HK-2 (cell line): ENCODE results near the gene EDARADD.
A peak's percentile ranks its signal among the peaks of the same experiment; 100 is the strongest.
"Not testable (repeated sequence)": the region's sequence is repeated elsewhere in the genome, so short reads cannot be mapped to it uniquely, and the experiment has no call there.

Experiments
- DNase-seq: peaks from one replicate; pipeline ENCODE4 v3.0.0-alpha.2; 2018; ENCODE audit not compliant: unreplicated experiment

Gene EDARADD

GRCh38 chr1:236486356-236487002, 92.4 kb downstream of the EDARADD start:
- DNase-seq, result no peak

GRCh38 chr1:236489161-236489560, 95.1 kb downstream of the EDARADD start:
- DNase-seq, result not testable (repeated sequence)

GRCh38 chr1:236489710-236490377, 95.8 kb downstream of the EDARADD start:
- peak; percentile 14 for DNase-seq

GRCh38 chr1:236491469-236492136, 97.5 kb downstream of the EDARADD start:
- no peak for DNase-seq

GRCh38 chr1:236492378-236492777, 98.3 kb downstream of the EDARADD start:
- DNase-seq, result no peak

- DNase-seq, result no peak
These were observed 100.0 kb downstream of the EDARADD start for GRCh38 chr1:236494082-236494481.

- no peak for DNase-seq
These were observed 100.7 kb downstream of the EDARADD start for GRCh38 chr1:236494586-236495466.

- no peak for DNase-seq
These were observed 101.5 kb downstream of the EDARADD start for GRCh38 chr1:236495467-236496112.

GRCh38 chr1:236497908-236498307, 103.8 kb downstream of the EDARADD start:
- DNase-seq, result no peak

- no peak for DNase-seq
These were observed 107.0 kb downstream of the EDARADD start for GRCh38 chr1:236501093-236501492.

GRCh38 chr1:236502579-236502971, 108.5 kb downstream of the EDARADD start:
- DNase-seq, result no peak

GRCh38 chr1:236502972-236503639, 109.0 kb downstream of the EDARADD start:
- DNase-seq, result peak; percentile 56

- not testable (repeated sequence) for DNase-seq
These were observed 110.3 kb downstream of the EDARADD start for GRCh38 chr1:236504338-236504737.

GRCh38 chr1:236507022-236507700, 113.1 kb downstream of the EDARADD start:
- DNase-seq, result no peak

GRCh38 chr1:236508593-236509027, 114.5 kb downstream of the EDARADD start:
- no peak for DNase-seq

GRCh38 chr1:236509203-236509602, 115.1 kb downstream of the EDARADD start:
- DNase-seq, result no peak

GRCh38 chr1:236509647-236510401, 115.7 kb downstream of the EDARADD start:
- DNase-seq, result no peak

- no peak for DNase-seq
These were observed 117.8 kb downstream of the EDARADD start for GRCh38 chr1:236511735-236512418.
